HT1080 (cell line): ENCODE data around the gene RECQL. TPM values are rescaled to one million over a fixed set of nuclear protein-coding genes. Genes with fewer than 3 reads are reported as not detected.
A peak's percentile ranks its signal among the peaks of the same experiment; 100 is the strongest.

Experiments used
- DNase-seq: peaks from one replicate; pipeline ENCODE4 v3.0.0-alpha.2; 2015; ENCODE audit warnings: low read depth
- polyA plus RNA-seq, 2 experiments: library from polyadenylated mRNA; depleted of rRNA; stranded (reverse); fragments of >200 nt; gene quantifications; 2 replicates each; pipeline ENCODE4 v1.2.3, GENCODE V29; 2015
- total RNA-seq: library from RNA; depleted of rRNA; stranded (reverse); fragments of >200 nt; shearing (Covaris generic); gene quantifications from 2 replicates; pipeline ENCODE4 v1.2.3, GENCODE V29; 2014; rRNA removed

The RECQL gene, protein sequence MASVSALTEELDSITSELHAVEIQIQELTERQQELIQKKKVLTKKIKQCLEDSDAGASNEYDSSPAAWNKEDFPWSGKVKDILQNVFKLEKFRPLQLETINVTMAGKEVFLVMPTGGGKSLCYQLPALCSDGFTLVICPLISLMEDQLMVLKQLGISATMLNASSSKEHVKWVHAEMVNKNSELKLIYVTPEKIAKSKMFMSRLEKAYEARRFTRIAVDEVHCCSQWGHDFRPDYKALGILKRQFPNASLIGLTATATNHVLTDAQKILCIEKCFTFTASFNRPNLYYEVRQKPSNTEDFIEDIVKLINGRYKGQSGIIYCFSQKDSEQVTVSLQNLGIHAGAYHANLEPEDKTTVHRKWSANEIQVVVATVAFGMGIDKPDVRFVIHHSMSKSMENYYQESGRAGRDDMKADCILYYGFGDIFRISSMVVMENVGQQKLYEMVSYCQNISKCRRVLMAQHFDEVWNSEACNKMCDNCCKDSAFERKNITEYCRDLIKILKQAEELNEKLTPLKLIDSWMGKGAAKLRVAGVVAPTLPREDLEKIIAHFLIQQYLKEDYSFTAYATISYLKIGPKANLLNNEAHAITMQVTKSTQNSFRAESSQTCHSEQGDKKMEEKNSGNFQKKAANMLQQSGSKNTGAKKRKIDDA
- total RNA-seq, result 77.9 and 80.2 TPM in 2 replicates
- polyA plus RNA-seq (2015; cell fraction: cytosol; rRNA removed), result 61.1 and 79.6 TPM in 2 replicates
- polyA plus RNA-seq (2015; cell fraction: nucleus; rRNA removed), result 181 and 197 TPM in 2 replicates

- DNase-seq, result peak; percentile 96
Measured at GRCh38 chr12:21501258-21502163, at the start of gene RECQL, which contains the start of gene GOLT1B. TSS of gene RECQL (minus strand) at chr12:21501635. CDS start at chr12:21499570, 2,065 bp downstream. TSS of gene GOLT1B (plus strand) at chr12:21501789. CDS start at chr12:21501924, 135 bp downstream.

DNA sequence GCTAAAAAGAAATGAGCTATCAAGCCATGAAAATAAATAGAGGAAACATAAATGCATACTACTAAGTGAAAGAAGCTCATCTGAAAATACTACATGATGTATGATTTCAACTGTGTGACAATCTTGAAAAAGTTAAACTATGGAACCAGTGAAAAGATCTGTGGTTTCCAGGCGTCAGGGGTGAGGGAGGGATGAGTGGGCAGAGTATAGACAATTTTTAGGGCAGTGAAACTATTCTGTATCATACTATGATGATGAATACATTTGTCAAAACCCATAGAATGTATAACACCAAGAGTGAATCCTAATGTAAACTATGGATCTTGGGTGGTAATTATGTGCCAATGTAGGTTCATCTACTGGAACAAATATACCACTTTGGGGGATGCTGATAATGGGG, 46.0 kb upstream of the RECQL start:
- DNase-seq, result no peak

- peak; percentile 1 for DNase-seq
Measured at GRCh38 chr12:21546716-21547115, 45.3 kb upstream of the RECQL start.

DNA sequence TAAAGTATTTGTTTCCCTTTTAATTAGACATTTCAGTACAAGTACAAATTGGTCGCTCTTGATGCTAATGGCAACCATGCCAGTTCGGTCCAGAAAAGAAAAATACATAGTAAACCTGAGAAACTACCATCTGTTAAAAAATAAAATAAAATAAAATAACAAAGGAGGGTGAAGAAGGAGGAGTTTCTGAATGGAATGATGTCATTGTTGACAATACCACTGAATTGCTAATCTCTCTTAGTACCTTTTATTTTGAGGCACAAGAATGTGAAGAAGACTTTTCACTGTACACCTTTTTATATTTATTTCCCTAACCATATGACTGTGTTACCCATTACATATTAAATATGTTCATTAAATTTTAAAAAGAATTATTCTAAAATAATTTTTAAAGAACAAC, 44.1 kb upstream of the RECQL start:
- no peak for DNase-seq

GRCh38 chr12:21543151-21543550, 41.7 kb upstream of the RECQL start:
- DNase-seq, result no peak

GRCh38 chr12:21542403-21542802, 41.0 kb upstream of the RECQL start:
- DNase-seq, result no peak

GRCh38 chr12:21541773-21542172, 40.3 kb upstream of the RECQL start:
- DNase-seq, result no peak

DNA sequence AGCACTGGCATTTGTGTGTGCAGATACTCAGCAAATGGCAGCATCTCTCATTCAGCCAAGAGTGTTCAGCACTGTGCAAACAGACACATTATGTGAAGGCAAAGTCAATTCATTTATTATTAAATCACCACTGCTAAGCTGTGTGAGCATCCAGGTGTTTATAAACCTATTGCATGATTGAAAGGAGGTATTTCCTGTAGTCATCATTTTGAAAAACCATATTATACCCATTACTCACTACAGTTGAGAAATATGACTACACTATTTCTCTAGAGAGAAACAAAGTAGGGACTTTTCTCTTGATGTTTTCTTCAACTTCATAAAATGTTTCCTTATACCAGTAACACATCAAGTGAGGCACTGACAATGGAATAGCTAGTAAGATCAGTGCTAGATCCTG, 38.4 kb upstream of the RECQL start:
- DNase-seq, result no peak

DNA sequence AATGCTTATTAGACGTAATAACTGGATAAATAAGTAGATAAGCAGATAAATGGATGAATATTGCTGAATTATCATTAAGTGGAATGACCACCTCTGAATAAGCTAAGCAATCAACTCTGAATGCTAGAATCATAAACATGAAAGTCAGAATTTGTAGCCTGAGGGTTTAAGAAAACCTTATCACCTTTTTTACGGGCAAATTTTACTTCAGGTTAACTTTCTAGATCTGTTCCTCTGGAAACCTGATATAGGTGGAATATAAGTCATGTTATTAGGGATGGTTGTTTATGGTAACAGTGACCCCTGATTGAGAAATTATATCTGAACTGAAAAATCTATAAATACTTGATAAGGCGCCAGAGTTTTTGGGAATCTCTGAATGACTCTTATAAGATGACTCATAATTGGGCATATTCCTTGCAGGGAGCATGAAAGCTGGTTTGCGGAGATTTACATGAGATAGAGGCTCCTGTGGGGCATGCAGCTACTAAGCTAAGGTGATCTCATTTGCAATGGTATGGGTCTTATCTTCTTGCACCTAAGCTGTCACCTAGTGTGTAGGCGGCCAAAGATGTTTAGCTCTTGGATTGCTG, 36.7 kb upstream of the RECQL start:
- no peak for DNase-seq

- DNase-seq, result no peak
Measured at GRCh38 chr12:21529456-21529855, 28.0 kb upstream of the RECQL start.

- DNase-seq, result no peak
Measured at GRCh38 chr12:21528953-21529352, 27.5 kb upstream of the RECQL start.

DNA sequence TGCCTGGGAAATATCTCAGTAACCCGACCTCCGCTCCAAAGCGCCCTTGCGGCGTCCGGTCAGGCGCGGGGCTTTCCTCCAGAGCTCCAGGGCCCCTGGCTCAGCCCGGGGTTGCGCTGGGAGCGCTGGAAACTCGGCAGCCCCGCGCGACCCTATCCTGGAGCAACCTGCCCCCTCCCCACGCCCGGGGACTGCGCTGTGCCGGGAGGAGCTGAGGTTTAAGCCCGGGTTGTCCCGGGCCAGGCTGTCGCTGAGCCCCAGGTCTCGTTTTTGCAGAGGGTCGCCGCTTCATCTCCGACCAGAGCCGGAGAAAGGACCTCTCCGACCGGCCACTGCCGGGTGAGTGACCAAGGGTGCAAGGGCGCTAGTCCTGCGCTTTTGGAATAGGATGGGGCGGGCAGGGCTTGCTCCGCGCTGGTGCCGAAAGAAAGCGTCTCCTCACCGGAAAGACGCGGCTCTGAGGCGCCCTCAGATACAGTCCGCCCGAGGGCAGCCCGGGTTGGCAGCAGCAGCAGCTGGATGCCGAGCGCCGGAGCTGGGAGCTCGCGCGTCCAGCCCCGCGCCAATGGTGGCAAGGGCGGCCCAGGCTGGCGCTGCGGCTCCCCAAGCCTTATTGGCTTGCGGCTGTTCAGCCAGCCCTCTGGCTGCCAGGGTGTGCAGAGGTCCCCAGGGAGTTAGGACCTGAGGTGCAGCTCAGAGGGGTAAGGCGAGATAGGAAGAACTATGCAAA, 26.2 kb upstream of the RECQL start:
- DNase-seq, result peak; percentile 58

GRCh38 chr12:21526721-21527345, 25.4 kb upstream of the RECQL start:
- DNase-seq, result no peak

GRCh38 chr12:21526053-21526452, 24.6 kb upstream of the RECQL start, which contains the start of gene SPX:
TSS of gene SPX (plus strand) at chr12:21526296. CDS start at chr12:21526473, 177 bp downstream.
- peak; percentile 17 for DNase-seq

DNA sequence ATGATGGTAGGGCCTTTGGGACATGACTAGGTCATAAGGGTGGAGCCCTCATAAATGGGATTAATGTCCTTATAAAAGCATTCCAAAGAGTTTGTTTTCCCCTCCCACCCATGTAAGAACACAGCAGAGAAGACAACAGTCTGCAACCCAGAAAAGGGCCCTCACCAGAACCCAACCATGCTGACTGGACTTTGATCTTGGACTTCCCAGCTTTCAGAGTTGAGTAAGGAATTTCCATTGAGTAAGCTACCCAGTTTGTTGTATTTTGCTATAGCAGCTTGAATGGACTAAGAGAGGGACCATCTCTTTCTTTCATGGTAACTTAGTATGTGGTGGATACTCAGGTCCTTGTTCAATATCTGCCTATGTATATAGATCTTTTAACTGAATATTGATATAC, 21.7 kb upstream of the RECQL start:
- DNase-seq, result no peak

GRCh38 chr12:21521541-21521940, 20.1 kb upstream of the RECQL start:
- no peak for DNase-seq

GRCh38 chr12:21518451-21518850, 17.0 kb upstream of the RECQL start:
- DNase-seq, result no peak

DNA sequence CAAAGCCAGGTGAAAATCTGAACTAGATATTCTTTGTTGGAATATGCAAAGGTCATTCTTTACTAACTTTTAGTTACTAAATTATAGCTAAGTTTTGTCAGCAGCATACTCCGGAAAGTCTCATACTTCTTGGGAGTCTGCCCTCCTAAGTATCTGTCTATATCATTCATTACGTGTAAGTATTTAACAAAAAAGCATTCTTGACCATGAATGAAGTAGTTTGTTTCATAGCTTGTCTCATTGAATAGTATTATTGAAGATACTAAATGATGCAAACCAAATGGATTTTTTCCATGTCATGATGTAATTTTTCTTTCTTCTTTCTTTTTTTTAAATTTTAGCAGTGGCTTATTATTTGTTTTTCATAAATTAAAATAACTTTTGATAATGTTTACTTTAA, 14.8 kb upstream of the RECQL start:
- DNase-seq, result no peak

- no peak for DNase-seq
Measured at GRCh38 chr12:21509768-21510167, 8.3 kb upstream of the RECQL start.

GRCh38 chr12:21507849-21508248, 6.4 kb upstream of the RECQL start:
- DNase-seq, result no peak
